H1 (cell line): ENCODE data around the gene STX8. TPM values are rescaled to one million over a fixed set of nuclear protein-coding genes. Genes with fewer than 3 reads are reported as not detected.

Experiments used
- CTCF ChIA-PET: fragments of 300-600 bp; sonication (Branson Sonifier 250); formaldehyde crosslinking; loops from one replicate; lab custom pipeline; 2021; ENCODE audit not compliant: partially characterized antibody; lab: Charles Lee
- POLR2A ChIA-PET: fragments of 300-600 bp; sonication (Branson Sonifier 250); formaldehyde crosslinking; loops from one replicate; lab custom pipeline; 2021; ENCODE audit warnings: inconsistent platforms; ENCODE audit not compliant: partially characterized antibody; lab: Charles Lee
- DNase-seq, 2 experiments: peaks; one replicate each; pipeline versions ENCODE4 v3.0.0 to v3.0.0-alpha.2; 2010 to 2022; ENCODE audit warnings: low spot score in 2 of 2, low read depth in 1 of 2, mixed read lengths in 1 of 2
- FAIRE-seq: peaks from 2 replicates; lab custom pipeline; 2011; peaks lifted over from hg19 to GRCh38; lab: Jason Lieb, UNC
- H2AFZ ChIP-seq: 2 replicates; pipeline ENCODE4 v1.8.1; 2012; ENCODE audit warnings: low read length, inconsistent platforms
- H2AK5ac ChIP-seq: 2 replicates; pipeline ENCODE4 v1.6.1; 2013; ENCODE audit warnings: low read depth, low read length
- H2BK120ac ChIP-seq: replicated peaks from 2 replicates; pipeline ENCODE3; 2013; ENCODE audit warnings: low read depth, low read length, inconsistent platforms
- H2BK12ac ChIP-seq: 2 replicates; pipeline ENCODE4 v1.6.1; 2013; ENCODE audit warnings: low read depth, low read length
- H2BK15ac ChIP-seq: 2 replicates; pipeline ENCODE4 v1.6.1; 2013; ENCODE audit warnings: low read length
- H2BK20ac ChIP-seq: 2 replicates; pipeline ENCODE4 v1.6.1; 2013; ENCODE audit warnings: low read length
- H2BK5ac ChIP-seq: 2 replicates; pipeline ENCODE4 v1.6.1; 2013; ENCODE audit warnings: low read depth, low read length
- H3K14ac ChIP-seq: 2 replicates; pipeline ENCODE4 v1.6.1; 2013; ENCODE audit warnings: inconsistent platforms; ENCODE audit not compliant: insufficient read length
- H3K18ac ChIP-seq: 2 replicates; pipeline ENCODE4 v1.6.1; 2013; ENCODE audit warnings: low read length; ENCODE audit errors: extremely low read depth
- H3K23ac ChIP-seq: 2 replicates; pipeline ENCODE4 v1.6.1; 2013; ENCODE audit warnings: inconsistent platforms; ENCODE audit not compliant: insufficient read length
- H3K23me2 ChIP-seq: 2 replicates; pipeline ENCODE4 v1.6.1; 2013; ENCODE audit warnings: low read depth, low read length
- H3K27ac ChIP-seq: 2 replicates; pipeline ENCODE4 v1.6.1; 2011; ENCODE audit warnings: low read depth, low read length, inconsistent platforms
- H3K27me3 ChIP-seq, 4 experiments: replicated peaks in 1 of 4; 1 replicate in 1 of 4; 2 replicates in 3 of 4; pipeline versions ENCODE4 v1.6.1 to v1.8.1; 2011 to 2013; ENCODE audit warnings: low read length in 3 of 4, mild to moderate bottlenecking in 3 of 4, inconsistent platforms in 2 of 4, mixed read lengths in 2 of 4, moderate library complexity in 1 of 4; ENCODE audit not compliant: control insufficient read depth in 3 of 4, insufficient read depth in 3 of 4; ENCODE audit errors: extremely low read depth in 1 of 4
- H3K36me3 ChIP-seq, 4 experiments: 2 replicates each; pipeline versions ENCODE4 v1.6.1 to v1.8.1; 2011 to 2013; ENCODE audit warnings: mild to moderate bottlenecking in 4 of 4, low read length in 3 of 4, moderate library complexity in 2 of 4, control low read depth in 1 of 4, inconsistent platforms in 1 of 4; ENCODE audit not compliant: insufficient read depth in 4 of 4, control insufficient read depth in 2 of 4
- H3K4ac ChIP-seq: replicated peaks from 2 replicates; pipeline ENCODE3; 2013; ENCODE audit warnings: low read length, low read depth, mixed read lengths, inconsistent platforms; ENCODE audit not compliant: insufficient read length
- H3K4me1 ChIP-seq, 4 experiments: replicated peaks in 1 of 4; 1 replicate in 1 of 4; 2 replicates in 3 of 4; pipeline versions ENCODE4 v1.6.1 to v1.8.1; 2011 to 2013; ENCODE audit warnings: low read length in 3 of 4, inconsistent platforms in 2 of 4, mixed read lengths in 1 of 4; ENCODE audit not compliant: insufficient read depth in 4 of 4, control insufficient read depth in 3 of 4
- H3K4me2 ChIP-seq, 2 experiments: 2 replicates each; pipeline versions ENCODE4 v1.6.1 to v1.8.1; 2011 to 2013; ENCODE audit warnings: low read depth in 2 of 2, low read length in 2 of 2, control low read depth in 1 of 2, inconsistent platforms in 1 of 2, mild to moderate bottlenecking in 1 of 2; ENCODE audit not compliant: insufficient read depth in 1 of 2
- H3K4me3 ChIP-seq, 4 experiments: fragments of 200-600, 300-600 bp in 1 of 4; sonication (generic), shearing (Covaris generic), sonication (Bioruptor Twin) in 1 of 4; 2 replicates each; pipeline versions ENCODE4 v1.5.1 to v1.8.1; 2011 to 2016; ENCODE audit warnings: low read length in 4 of 4, low read depth in 3 of 4, control low read depth in 2 of 4, inconsistent platforms in 2 of 4, mild to moderate bottlenecking in 2 of 4, mixed read lengths in 1 of 4, moderate library complexity in 1 of 4; ENCODE audit not compliant: insufficient read depth in 2 of 4; ENCODE audit errors: extremely low read depth in 1 of 4
- H3K56ac ChIP-seq: replicated peaks from 2 replicates; pipeline ENCODE3; 2013; ENCODE audit warnings: low read depth, mild to moderate bottlenecking, mixed read lengths, low read length, inconsistent platforms; ENCODE audit not compliant: insufficient read length
- H3K79me1 ChIP-seq: 2 replicates; pipeline ENCODE4 v1.6.1; 2013; ENCODE audit warnings: low read depth, low read length, control low read depth
- H3K79me2 ChIP-seq, 2 experiments: 2 replicates each; pipeline versions ENCODE4 v1.6.1 to v1.8.1; 2012 to 2013; ENCODE audit warnings: low read length in 2 of 2, mild to moderate bottlenecking in 2 of 2, inconsistent platforms in 1 of 2; ENCODE audit not compliant: insufficient read depth in 2 of 2, control insufficient read depth in 1 of 2
- H3K9ac ChIP-seq, 4 experiments: replicated peaks in 1 of 4; 1 replicate in 1 of 4; 2 replicates in 3 of 4; pipeline versions ENCODE4 v1.6.1 to v1.8.1; 2011 to 2013; ENCODE audit warnings: low read depth in 3 of 4, low read length in 3 of 4, control low read depth in 2 of 4, mild to moderate bottlenecking in 2 of 4, moderate library complexity in 2 of 4, inconsistent platforms in 1 of 4; ENCODE audit errors: extremely low read depth in 1 of 4
- H3K9me3 ChIP-seq, 2 experiments: 2 replicates each; pipeline versions ENCODE4 v1.6.1 to v1.8.1; 2012 to 2013; ENCODE audit warnings: mild to moderate bottlenecking in 2 of 2, moderate library complexity in 2 of 2, control low read depth in 1 of 2, inconsistent platforms in 1 of 2, low read depth in 1 of 2, low read length in 1 of 2, mixed read lengths in 1 of 2; ENCODE audit not compliant: insufficient read depth in 2 of 2
- H4K20me1 ChIP-seq, 2 experiments: replicated peaks in 1 of 2; 2 replicates each; pipeline versions ENCODE3 to v1.8.1; 2011 to 2013; ENCODE audit warnings: inconsistent platforms in 2 of 2, low read length in 2 of 2, mild to moderate bottlenecking in 1 of 2; ENCODE audit not compliant: insufficient read depth in 2 of 2, control insufficient read depth in 1 of 2
- H4K5ac ChIP-seq: 2 replicates; pipeline ENCODE4 v1.6.1; 2013; ENCODE audit warnings: low read length, low read depth, mixed read lengths, inconsistent platforms; ENCODE audit not compliant: insufficient read length
- H4K8ac ChIP-seq: 2 replicates; pipeline ENCODE4 v1.8.0; 2013; ENCODE audit warnings: mild to moderate bottlenecking, moderate library complexity, low read length, inconsistent platforms; ENCODE audit not compliant: insufficient read depth; ENCODE audit errors: extremely low read depth
- H4K91ac ChIP-seq: replicated peaks from 2 replicates; pipeline ENCODE3; 2013; ENCODE audit warnings: low read length, mixed read lengths, inconsistent platforms; ENCODE audit not compliant: insufficient read length
- GABPA ChIP-seq: IDR thresholded peaks from 2 replicates; pipeline ENCODE4 v1.6.1; 2011; ENCODE audit warnings: mild to moderate bottlenecking, low read length, moderate library complexity, borderline replicate concordance; ENCODE audit not compliant: insufficient read depth
- RBBP5 ChIP-seq: IDR thresholded peaks from 2 replicates; pipeline ENCODE4 v1.7.1; 2012; ENCODE audit warnings: low read depth, mild to moderate bottlenecking, inconsistent platforms, low read length, moderate library complexity, borderline replicate concordance
- TCF12 ChIP-seq: IDR thresholded peaks from 2 replicates; pipeline ENCODE4 v1.6.1; 2011; ENCODE audit warnings: low read depth, mild to moderate bottlenecking, low read length
- WGBS, 2 experiments: shearing (Covaris generic) in 1 of 2; methylation state at CpG; one replicate each; pipeline versions ENCODE4 v1.1.6 to v1.1.7; 2013 to 2015; ENCODE audit warnings: low lambda C conversion rate in 2 of 2, mixed read lengths in 2 of 2, inconsistent platforms in 1 of 2, low coverage in 1 of 2, missing lambda C conversion rate in 1 of 2; ENCODE audit not compliant: insufficient replicate concordance in 2 of 2, insufficient coverage in 1 of 2, insufficient read length in 1 of 2; ENCODE audit errors: extremely low coverage in 1 of 2, missing lambda C conversion rate in 1 of 2; 5-methylcytosine and 5-hydroxymethylcytosine counted together
- polyA plus RNA-seq, 7 experiments: library from polyadenylated mRNA; depleted of rRNA in 3 of 7; stranded (reverse) in 5 of 7; unstranded in 2 of 7; fragments of >200 nt in 5 of 7; fragments of 200-250 nt in 2 of 7; gene quantifications; 1 replicate in 5 of 7; 2 replicates in 1 of 7; 4 replicates in 1 of 7; pipeline versions ENCODE4 v1.2.1 to v1.2.3, GENCODE V29; 2011 to 2013; ENCODE audit warnings: missing spikeins in 2 of 7, mixed read lengths in 2 of 7
- total RNA-seq: library from RNA; stranded (reverse); fragmentation: NEBNext Ultra II Directional; extraction: Animal tissue kit (Norgen Biotek cat#: 25700); gene quantifications from 2 replicates; pipeline ENCODE4 v1.2.1, GENCODE V29; 2021

STX8 gene
- total and polyA plus RNA-seq, 2 of the 8 experiments (the other 6 are each of a cell fraction or from before 2014, with no cell fraction given): 22.8 to 42.5 TPM

DNA sequence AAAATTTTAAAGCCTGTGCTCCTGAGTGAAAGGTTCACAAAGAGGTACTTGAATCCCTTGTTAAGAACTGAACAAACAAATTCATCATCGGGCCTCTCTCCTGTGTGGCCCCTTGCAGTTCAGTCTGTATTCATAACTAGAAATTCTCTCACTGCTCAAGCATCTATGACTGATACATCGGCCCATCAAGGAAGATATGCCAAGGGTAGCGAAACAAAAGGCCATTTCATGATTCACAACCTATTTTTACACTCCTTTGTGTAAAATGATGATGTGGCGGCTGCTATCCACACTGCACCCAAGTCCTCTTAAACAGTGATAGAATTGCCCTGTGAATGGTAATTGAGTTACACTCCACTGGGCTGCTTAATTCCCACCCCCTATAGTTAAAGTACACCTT is 204.6 kb downstream of the STX8 start:
- H2BK20ac ChIP-seq: no peak overlapping the region
- H3K79me2 ChIP-seq: no peaks in the 10 kb centered on the region
- H3K27me3 ChIP-seq: no peaks in the 10 kb centered on the region
- peaks cover 0 to 9% (median 2%) of the 10 kb centered on the region in 4 experiments; a peak in 4 of 7 replicates for H3K4me1 ChIP-seq
- no peak overlapping the region for H3K4me2 ChIP-seq
- no peak overlapping the region for H3K14ac ChIP-seq
- H3K23me2 ChIP-seq: no peaks in the 10 kb centered on the region
- FAIRE-seq (no peak), DNase-seq (no peak)
- no peak overlapping the region for H3K4me3 ChIP-seq
- no peak overlapping the region for H3K9ac ChIP-seq
- H2AK5ac ChIP-seq: no peak overlapping the region
- H2BK15ac ChIP-seq: no peak overlapping the region
- H3K18ac ChIP-seq: no peak overlapping the region
- no peaks in the 10 kb centered on the region; a peak in 1 of 4 replicates for H3K9me3 ChIP-seq
- no peak overlapping the region for H3K56ac ChIP-seq
- no peak overlapping the region for H3K23ac ChIP-seq
- H2BK5ac ChIP-seq: no peak overlapping the region
- no peaks in the 10 kb centered on the region for H3K36me3 ChIP-seq
- no peak overlapping the region for H4K5ac ChIP-seq
- CTCF ChIA-PET: interaction anchor here (2.0 kb wide), 1 partner anchor 151 kb away, joined by 6 read pairs; no protein-coding TSS in a partner anchor
- H2BK120ac ChIP-seq: no peak overlapping the region
- H3K27ac ChIP-seq: no peak overlapping the region
- POLR2A ChIA-PET: no interaction called here
- H3K79me1 ChIP-seq: no peaks in the 10 kb centered on the region
- no peak overlapping the region for H3K4ac ChIP-seq
- H2BK12ac ChIP-seq: no peak overlapping the region
- no peak overlapping the region for H4K8ac ChIP-seq
- no peak overlapping the region for H2AFZ ChIP-seq
- H4K91ac ChIP-seq: no peak overlapping the region
- H4K20me1 ChIP-seq: no peaks in the 10 kb centered on the region
- WGBS, 2 experiments: 91% methylated on average over 4 of the region's 4 CpGs; no CpG with 5 or more reads in 1 of the 2 experiments
- TF ChIP-seq RBBP5: no peak
- TF ChIP-seq GABPA: no peak
- no peak for TF ChIP-seq TCF12
